Measurements from ENCODE around the gene GPR42. TPM values are rescaled to one million over a fixed set of nuclear protein-coding genes. Genes with fewer than 3 reads are reported as not detected.

Gene GPR42, protein sequence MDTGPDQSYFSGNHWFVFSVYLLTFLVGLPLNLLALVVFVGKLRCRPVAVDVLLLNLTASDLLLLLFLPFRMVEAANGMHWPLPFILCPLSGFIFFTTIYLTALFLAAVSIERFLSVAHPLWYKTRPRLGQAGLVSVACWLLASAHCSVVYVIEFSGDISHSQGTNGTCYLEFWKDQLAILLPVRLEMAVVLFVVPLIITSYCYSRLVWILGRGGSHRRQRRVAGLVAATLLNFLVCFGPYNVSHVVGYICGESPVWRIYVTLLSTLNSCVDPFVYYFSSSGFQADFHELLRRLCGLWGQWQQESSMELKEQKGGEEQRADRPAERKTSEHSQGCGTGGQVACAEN
- total RNA-seq (ENCODE audit: insufficient read depth, low replicate concordance), result not detected

DNA sequence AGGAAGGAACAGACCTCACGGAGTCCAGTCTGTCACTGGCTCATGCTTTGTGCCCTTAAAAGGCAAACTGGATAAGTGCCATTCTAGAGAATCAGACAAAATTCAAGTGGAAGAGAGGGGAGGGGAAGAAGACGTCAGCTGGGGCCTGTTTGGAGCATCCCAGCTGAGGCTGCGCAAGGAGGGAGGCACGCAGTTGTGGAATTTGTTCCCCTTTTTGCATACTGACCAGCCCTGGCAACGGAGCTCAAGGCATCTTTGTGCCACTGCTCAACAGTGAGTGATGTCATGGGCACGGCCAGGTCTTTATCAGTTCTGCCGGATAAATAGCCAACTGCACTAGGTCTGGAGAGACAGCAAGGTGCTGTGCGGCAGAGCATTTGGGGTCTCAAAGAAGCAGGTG lies at the start of gene GPR42:
TSS of gene GPR42 (plus strand) at position 347 of the 400 bp plus-strand sequence. CDS start 292 bp downstream, outside the sequence.
- DNase-seq (ENCODE audit: low spot score), result no peak

DNA sequence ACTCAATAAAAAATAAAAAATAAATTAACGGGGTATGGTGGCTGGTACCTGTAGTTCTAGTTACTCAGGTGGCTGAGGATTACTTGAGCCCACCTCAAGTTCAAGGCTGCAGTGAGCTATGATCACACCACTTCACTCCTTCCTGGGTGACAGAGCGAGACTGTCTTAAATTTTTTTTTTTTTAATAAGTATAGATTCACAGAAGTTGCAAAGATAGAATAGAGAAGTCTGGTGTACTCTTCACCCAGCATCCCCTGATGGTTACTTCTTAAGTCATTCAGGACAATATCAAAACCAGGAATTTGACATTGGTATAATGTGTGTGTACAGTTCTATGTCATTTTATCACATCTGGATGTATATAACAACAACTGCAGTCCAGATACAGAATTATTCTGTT lies 49.6 kb upstream of the GPR42 start:
- DNase-seq (ENCODE audit: low spot score), result no peak

DNA sequence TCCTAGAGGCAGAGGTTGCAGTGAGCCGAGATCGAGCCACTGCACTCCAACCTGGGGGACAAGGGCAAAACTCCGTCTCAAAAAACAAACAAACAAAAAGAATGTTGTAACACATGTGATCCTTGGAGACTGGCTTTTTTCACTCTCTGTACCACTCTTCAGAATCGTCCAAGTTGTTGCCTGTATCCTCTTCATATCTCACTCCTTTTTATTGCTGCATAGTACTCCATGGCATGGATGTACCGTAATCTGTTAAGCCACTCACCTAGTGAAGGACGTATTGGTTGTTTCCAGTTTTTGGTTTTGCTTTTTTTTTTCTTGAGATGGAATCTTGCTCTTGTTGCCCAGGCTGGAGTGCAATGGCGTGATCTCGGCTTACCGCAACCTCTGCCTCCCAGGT lies 48.9 kb upstream of the GPR42 start:
- no peak for DNase-seq (ENCODE audit: low spot score)

GRCh38 chr19:35327642-35328041 lies 43.2 kb upstream of the GPR42 start:
- DNase-seq (ENCODE audit: low spot score), result no peak

GRCh38 chr19:35328851-35329285 lies 42.0 kb upstream of the GPR42 start, which contains the start of gene CD22:
Gene CD22, plus strand, starts transcription at chr19:35329187. Its CDS starts 2,854 bp downstream, at chr19:35332041.
- DNase-seq (ENCODE audit: low spot score), result no peak

- DNase-seq (ENCODE audit: low spot score), result no peak
These were observed 41.5 kb upstream of the GPR42 start for GRCh38 chr19:35329323-35329722.

- DNase-seq (ENCODE audit: low spot score), result no peak
These were observed 40.4 kb upstream of the GPR42 start for GRCh38 chr19:35330475-35330874.

DNA sequence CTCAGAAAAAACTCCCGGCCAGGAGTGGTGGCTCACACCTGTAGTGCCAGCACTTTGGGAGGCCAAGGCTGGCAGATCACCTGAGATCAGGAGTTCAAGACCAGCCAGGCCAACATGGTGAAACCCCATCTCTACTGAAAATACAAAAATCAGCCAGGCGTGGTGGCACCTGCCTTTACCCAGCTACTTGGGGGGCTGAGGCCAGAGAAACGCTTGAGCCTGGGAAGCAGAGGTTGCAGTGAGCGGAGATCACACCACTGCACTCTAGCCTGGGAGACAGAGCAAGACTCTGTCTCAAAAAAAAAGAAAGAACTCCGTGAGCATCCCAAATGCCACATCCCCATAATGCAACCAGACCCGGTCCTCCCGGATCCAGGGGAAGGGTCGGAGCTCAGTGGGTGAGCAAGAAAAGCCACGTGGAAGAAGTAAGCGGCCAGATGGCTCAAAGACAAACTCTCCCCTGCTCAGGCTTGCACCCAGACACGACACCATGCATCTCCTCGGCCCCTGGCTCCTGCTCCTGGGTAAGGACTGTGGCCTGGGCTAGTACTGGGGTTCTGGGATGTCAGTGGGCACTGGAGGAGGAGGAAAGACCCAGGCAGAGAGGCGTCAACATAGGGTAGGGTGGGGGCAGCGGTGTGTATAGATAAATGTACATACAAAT lies 39.2 kb upstream of the GPR42 start:
- DNase-seq (ENCODE audit: low spot score), result no peak

DNA sequence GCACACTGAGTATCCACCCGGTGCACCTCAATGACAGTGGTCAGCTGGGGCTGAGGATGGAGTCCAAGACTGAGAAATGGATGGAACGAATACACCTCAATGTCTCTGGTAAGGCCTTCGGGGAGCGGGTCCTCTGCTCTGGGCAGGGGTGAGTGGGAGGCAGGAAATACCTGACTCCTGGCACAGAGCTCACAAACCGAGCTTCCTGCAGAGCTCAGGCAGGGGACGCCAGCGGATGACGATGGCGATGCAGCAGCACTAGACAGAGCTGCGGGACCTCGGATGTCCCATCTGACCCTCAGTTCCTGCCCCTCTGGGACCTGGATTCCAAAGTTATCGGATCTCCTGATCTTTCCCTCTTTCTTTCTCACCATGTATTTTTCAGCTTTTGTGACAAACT lies 38.1 kb upstream of the GPR42 start:
- no peak for DNase-seq (ENCODE audit: low spot score)

DNA sequence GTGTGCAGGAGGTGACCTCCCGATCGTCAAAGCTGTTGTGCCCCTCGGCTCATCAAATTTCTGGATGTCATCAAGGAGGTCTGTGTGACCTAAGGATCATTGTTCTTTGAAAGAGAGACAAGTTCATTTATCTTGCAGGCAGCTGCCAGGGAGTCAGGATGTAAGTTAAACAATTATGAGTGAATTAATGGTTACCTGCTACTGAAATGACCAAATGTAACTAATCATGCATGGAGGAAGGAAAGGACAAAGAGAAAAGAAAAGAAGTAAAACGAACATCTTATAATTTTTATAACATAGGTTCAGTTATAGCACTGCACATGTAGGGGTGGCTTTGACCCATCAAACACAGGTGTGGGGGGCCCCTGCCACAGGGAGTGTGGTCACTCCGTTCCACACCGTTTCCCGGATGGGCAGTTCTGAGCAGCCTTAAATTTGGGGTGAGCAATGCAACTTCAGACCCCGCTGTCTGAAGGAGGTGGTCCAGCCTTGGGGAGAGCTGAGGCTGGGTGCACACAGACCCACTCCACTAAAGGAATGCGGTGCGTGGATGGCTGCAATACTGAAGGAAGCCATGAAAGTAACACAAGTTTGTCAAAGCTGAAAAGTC lies 36.6 kb upstream of the GPR42 start:
- no peak for DNase-seq (ENCODE audit: low spot score)

DNA sequence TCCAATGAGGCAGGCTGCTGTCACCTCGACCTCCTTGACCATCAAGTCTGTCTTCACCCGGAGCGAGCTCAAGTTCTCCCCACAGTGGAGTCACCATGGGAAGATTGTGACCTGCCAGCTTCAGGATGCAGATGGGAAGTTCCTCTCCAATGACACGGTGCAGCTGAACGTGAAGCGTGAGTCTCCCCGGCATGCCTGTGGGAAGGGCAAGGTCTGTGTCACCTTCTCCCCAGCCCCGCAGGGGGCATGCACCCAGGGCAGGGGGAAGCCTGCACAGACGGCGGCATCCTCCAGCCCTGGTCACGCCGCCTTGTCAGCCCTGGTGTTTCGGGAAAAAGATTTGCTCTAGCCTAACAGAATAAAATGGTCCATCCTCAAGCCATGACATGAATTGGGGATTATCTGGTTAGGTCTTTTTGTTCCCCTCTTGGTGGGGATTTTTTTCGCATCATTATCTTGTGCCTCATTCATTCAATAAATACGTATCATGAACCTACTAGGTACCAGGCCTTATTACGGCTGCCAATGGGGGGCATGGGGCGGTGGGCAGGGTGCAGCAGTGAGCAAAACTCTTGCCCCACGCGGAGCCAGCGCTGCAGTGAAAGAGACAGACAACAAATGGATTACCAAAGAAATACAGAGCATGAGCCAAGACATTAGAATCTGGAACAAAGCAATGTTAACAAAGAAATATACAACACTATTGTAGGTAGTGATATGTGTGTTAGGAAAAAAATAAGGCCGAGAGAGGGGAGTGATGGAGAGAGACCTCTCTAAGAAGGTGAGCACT lies 34.5 kb upstream of the GPR42 start:
- no peak for DNase-seq (ENCODE audit: low spot score)

DNA sequence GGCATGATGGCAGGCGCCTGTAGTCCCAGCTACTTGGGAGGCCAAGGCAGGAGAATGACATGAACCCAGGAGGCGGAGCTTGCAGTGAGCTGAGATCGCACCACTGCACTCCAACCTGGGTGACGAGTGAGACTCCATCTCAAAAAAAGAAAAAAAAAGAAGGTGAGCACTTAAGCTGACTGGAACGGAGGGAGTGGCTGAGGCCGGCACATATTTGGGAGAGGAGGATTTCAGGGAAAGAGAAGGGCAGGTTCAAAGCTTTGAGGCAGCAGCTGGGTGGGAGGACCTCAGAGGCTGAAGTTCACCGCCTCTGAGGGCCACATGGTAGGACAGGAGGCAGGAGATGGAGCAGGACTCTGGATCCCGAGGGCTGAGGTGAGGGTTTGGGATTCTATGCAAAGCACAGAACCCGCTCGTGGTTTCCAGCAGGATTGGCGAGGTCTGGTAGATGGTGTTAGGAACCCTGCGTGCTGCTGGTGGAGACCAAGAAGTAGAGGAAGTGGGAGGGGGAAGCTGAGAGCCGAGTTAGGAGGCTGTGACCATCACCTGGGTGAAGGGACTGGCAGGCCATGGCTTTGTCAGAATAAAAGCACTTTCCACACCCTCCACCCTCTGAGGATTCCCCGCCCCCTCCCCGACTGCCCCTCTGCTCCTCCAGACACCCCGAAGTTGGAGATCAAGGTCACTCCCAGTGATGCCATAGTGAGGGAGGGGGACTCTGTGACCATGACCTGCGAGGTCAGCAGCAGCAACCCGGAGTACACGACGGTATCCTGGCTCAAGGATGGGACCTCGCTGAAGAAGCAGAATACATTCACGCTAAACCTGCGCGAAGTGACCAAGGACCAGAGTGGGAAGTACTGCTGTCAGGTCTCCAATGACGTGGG lies 33.5 kb upstream of the GPR42 start:
- DNase-seq (ENCODE audit: low spot score), result no peak

- no peak for DNase-seq (ENCODE audit: low spot score)
These were observed 32.9 kb upstream of the GPR42 start for GRCh38 chr19:35337984-35338296.

- no peak for DNase-seq (ENCODE audit: low spot score)
These were observed 30.4 kb upstream of the GPR42 start for GRCh38 chr19:35340431-35340830.

- DNase-seq (ENCODE audit: low spot score), result no peak
These were observed 29.9 kb upstream of the GPR42 start for GRCh38 chr19:35341006-35341405.

- DNase-seq (ENCODE audit: low spot score), result no peak
These were observed 29.2 kb upstream of the GPR42 start for GRCh38 chr19:35341565-35342225.

GRCh38 chr19:35342430-35342829 lies 28.4 kb upstream of the GPR42 start:
- DNase-seq (ENCODE audit: low spot score), result no peak

DNA sequence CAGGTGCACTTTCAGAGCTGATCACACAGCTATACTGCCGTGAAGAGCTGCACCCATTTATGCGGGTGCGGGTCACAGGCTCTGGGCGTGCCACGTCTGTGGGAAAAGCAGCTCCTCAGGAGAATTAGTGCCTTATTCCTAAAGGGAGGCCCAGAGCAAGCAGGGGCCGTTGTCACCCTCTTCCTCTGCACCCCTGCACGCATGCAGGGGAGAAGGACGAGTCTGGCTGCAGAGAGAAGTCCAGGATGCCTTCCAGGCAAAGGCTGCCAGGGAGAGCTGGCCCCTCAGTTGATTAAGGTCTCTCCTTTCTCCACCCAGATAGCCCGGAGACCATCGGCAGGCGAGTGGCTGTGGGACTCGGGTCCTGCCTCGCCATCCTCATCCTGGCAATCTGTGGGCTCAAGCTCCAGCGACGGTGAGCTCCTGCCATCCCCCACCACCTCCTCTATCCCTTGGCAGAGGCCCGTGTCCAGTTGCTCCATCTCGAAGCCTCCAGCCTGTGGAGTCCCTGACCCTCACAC lies 26.3 kb upstream of the GPR42 start:
- DNase-seq (ENCODE audit: low spot score), result no peak

- no peak for DNase-seq (ENCODE audit: low spot score)
These were observed 25.2 kb upstream of the GPR42 start for GRCh38 chr19:35345671-35346111.

All from umbilical cord (tissue), 2 donors.